Ureter (tissue), 1 donor: ENCODE measurements around the gene TNFRSF9. TPM values are rescaled to one million over a fixed set of nuclear protein-coding genes. Genes with fewer than 3 reads are reported as not detected.
A peak's percentile ranks its signal among the peaks of the same experiment; 100 is the strongest.
"Not testable (repeated sequence)": the region's sequence is repeated elsewhere in the genome, so short reads cannot be mapped to it uniquely, and the experiment has no call there.

Source experiments
- DNase-seq: peaks from one replicate; pipeline ENCODE4 v3.0.0-alpha.2; 2020; ENCODE audit warnings: low spot score
- total RNA-seq: library from RNA; stranded (reverse); gene quantifications from one replicate; pipeline ENCODE4 v1.2.4, GENCODE V29; 2023
- donor health status: DM: yes; HTN: yes; CAD: no.

TNFRSF9 gene
- total RNA-seq: 0.18 TPM

DNA sequence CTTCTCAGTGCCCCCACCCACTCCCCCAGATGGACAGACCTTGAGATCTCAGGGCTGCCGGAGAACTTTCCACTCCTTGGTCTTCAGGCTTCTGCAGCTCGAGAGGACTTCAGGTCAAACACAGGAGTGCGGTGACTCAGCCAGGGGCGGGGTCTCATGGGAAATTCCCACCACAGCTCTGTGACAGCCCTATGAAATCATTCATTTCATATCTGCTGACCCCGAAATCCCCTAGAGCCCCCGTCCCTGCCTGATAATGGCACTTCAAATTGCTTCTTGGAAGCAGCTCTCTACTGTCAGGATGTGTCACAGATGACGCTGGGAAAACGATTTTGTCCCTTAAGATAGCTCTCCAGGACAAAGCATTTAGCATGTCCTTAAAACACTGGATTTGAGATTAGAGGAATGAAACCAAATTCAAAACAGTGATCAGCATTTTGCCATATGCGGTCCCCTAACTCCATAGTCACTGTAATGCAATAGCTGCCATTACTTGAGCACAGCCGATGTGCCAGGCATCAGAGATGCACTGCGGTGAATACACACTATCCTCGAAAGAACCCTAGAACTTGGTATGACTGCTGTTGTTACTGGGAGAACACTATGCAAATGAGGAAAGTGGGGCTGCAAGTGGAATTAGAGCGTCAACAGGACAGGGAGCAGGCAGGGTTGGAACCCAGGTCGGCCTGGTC lies at the start of gene TNFRSF9:
TNFRSF9 (minus strand) TSS at position 95 of the 692 bp plus-strand sequence. CDS start 845 bp downstream, outside the sequence.
- no peak for DNase-seq

DNA sequence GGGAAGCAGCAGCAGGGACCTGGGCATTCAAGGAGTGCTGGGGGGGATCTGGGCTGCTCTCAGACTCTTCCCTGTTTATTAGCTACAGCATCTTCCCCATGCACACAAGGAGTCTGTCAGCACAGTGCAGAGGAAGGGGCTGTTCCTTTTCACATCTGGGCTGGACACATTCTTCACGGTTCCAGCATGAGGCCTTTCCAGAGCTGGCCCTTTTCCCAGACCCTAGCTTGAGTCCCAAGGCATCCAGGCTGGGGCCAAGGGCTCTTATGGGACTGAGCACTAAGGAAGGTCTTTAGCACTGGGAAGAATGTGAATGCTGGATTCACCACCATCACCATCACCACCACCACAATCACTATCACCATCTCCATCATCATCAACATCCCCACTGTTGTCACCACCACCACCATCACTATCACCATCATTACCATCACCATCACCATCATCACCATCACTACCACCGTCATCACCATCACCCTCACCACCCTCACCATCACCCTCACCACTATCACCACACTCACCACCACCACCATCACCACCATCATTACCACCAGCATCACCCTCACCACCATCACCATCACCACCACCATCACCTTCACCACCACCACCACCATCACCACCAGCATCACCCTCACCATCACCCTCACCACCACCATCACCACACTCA lies 49.3 kb upstream of the TNFRSF9 start:
- no peak for DNase-seq

DNA sequence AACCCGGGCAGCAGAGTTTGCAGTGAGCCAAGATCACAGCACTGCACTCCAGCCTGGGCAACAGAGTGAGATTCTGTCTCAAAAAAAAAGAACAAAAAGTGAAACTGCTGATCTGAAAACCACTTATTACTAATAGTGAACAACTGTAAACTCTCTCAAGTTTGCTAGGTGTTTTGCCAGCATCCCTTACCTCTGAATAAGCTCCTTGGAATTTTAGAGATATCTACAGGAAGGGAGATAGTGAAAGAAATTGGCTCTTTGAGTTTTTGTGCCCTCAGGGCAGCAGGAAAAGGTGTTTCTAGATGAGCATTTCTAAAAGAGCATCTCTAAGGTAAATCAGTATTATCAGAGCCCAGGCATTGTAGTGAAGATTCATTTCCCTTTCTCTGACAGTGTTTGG lies 47.9 kb upstream of the TNFRSF9 start:
- DNase-seq: no peak

DNA sequence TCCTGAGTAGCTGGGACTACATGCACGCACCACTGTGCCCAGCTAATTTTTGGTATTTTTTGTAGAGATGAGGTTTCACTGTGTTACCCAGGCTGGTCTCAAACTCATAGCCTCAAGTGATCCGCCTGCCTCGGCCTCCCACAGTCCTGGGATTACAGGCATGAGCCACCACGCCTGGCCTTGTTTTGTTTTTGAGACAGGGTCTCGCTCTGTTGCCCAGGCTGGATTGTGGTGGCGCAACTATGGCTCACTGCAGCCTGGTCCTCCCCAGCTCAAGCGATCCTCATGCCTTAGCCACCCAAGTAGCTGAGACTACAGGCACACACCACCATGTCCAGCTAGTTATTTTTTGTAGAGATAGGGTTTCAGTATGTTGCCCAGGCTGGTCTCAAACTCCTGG lies 46.9 kb upstream of the TNFRSF9 start:
- DNase-seq: no peak

DNA sequence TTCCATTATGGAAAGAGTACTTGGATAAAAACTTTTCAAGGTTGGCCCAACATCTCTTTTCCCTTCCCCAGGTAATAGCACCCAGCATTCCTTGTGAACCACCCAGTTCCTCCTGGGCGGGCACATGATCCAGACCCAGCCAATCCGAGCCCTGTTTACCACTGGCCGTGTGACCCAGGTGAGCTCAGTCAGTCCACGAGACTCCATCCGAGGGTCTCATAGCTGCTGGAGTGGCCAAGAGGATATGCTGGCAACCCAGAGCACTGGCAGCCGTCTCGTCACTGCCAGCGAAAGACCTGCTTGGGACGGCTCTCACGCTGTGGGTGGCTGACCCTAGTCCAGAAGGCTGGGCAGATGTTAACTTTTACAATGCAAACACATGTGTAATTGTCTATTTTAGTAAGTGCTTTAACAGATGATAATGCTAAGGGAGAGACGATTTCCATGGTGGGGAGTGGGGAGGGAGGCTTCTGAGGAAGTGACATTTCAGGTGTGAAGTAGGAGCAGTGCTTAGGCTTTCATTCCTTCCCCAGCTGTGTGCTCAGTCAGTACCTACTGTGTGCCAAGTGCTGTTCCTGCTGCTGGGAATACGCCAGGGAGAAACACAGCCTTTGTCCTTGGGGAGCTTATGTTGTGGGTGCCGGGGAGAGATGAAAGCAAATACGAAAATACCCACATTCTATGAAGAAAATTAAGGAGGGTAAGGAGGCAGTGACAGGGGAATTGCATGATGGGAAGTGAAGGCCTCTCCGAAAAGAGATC lies 45.4 kb upstream of the TNFRSF9 start:
- DNase-seq: no peak

DNA sequence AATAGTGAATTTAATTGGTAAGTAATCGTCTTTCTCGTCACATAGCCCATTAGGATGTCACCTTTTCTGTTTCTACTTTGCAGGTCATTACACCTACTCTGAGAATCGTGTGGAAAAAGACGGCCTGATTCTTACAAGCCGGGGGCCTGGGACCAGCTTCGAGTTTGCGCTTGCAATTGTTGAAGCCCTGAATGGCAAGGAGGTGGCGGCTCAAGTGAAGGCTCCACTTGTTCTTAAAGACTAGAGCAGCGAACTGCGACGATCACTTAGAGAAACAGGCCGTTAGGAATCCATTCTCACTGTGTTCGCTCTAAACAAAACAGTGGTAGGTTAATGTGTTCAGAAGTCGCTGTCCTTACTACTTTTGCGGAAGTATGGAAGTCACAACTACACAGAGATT lies 44.2 kb upstream of the TNFRSF9 start:
- DNase-seq: no peak

DNA sequence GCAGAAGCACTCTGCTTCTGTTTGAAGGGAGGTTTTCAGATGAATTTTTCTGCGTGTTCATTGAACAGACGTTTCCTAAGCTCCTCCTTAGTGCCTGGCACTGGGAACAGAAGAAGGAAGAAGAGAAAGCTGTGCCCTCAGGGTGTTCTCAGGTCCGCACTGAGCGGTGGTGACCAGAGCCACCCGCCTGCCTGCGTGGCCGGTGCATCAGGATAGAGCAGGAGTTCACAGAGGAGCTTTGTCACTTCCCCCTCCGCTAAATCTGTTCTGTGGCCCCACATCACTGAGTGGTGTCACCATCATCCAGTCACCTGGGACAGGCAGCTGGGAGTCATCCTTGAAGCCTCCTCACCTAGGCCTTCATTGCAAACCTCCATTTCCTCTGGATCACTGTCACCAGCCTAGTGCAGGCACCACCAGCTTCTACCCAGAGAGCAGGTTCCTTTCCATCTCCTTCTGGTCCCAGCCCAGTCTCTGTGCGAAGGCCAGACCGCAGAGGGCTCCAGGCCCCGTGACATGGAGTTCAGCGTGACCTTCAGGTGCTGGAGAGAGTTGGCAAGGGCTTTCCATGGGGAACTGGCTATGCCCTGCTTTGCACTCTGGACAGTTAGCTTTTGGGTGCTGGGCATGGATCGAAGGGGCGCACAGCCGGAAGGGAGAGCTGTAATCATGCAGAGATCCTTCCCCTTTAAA lies 42.6 kb upstream of the TNFRSF9 start:
- no peak for DNase-seq

DNA sequence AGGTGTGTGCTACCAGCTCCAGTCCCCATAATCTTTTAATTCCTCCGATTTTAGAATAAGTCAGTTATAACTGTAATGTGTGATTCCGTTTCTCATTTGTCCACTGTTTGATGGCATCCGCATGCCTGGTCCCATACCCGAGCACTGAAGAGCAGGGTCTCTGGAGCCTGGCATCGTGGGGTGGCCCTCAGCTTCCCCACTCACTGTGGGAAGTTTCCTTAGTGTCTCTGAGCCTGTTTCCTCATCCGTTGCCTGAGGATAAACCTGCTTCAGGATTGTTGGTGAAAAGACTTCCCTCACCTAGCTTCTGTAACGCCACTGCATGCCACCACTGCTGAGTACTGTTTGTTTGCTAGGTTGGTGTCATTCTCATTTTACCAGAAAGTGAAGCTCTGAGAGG lies 40.3 kb upstream of the TNFRSF9 start:
- DNase-seq: no peak

DNA sequence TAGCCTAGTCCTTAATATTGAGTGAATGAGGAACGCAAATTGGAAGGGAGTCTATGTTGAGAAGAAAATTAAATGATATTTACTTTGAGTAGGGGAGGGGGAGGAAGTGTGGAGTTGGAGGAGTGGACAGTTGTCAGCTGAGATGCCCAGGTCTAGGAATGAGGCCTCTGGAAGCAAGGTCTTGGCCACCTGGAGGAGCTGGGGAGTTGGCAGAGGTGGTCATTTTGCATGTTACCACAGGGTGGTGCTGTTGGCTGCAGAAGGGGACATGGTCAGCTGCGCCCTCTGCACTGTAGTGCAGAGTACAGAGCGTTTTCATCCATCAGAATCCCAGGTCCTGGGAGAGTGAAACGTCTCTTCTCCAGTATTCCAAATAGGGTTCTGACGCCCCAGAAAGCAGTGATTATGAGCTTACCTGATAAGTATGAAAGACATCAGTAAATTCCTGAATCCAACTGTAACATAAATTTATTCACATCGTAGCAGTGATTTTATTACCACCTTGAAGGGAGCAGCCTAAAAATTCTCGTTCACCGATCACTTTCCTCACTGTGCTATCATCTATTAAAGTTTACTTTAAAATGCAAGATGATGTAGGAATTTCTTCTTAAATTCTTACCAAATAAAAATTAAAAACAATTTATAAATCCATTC lies 34.7 kb upstream of the TNFRSF9 start:
- peak; percentile 71 for DNase-seq

DNA sequence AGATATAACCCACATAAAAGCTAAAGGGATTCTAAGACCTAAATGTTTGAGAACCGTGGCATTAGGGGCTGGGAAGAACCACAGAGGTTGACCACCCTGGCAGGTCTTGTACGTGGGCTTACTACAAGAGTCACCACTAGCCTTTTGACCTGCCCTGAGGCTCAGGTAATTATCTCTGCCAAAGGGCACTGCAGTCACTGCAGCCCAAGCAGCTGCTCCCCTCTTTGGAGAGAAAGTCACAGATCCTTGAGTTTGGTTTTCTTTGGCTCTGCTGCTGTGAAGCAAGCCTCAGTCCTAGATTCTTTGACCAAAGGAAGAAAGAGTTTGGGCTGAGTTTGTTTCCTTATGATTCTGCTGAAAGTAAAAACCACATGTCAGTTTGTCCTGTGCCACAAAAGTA lies 32.4 kb upstream of the TNFRSF9 start:
- no peak for DNase-seq

DNA sequence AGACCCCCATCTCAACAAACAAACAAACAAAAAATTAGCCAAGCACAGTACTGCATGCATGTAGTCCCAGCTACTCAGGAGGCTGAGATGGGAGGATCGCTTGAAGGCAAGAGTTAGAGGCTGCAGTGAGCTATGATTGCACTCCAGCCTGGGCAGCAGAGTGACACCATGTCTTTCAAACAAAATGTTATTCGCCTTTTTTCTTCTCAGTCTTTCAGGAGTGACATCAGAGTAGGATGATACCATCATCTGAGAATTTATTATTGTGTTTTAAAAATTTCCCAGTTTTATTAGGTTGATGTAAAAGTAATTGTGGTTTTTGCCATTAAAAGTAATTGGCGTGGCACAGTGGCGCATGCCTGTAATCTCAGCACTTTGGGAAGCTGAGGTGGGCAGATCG lies 31.6 kb upstream of the TNFRSF9 start:
- no peak for DNase-seq

DNA sequence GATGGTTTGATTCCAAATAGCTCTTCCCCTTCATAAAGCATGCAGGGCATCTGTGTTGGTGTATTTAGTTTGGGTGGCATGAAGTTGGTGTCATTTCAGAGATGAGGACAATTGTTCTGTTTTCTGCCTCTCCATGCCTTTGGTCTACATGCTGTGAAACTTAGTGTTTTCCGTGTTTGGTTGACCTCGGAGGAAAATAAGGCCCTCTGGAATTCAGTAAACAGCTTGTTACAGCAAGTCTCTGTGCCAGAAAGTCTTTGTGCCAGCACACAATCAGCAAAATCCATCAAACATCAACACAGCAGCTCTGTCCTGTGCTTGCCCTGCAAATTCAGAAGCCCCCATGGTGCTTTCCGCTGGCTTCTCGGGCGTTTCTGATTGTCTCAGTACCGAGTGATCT lies 30.4 kb upstream of the TNFRSF9 start:
- DNase-seq: no peak

DNA sequence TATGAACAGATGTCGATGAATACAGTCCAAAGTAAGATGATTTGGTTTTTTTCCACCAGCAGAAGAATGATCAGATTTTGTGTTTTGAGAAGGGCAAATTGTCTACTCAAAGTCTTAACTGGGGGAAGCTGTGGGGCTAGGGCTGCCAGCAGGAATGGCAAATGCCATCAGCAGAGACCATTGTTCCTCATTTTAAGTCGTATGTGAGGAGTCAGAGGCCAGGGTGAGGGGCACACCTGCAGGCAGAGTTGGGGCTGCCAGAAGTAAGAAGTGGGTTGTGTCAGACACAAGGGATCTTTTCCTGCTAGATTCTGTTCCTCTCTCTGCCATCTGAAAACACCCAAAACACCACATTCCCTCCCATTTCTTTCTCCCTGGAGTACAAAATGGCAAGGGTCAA lies 29.6 kb upstream of the TNFRSF9 start:
- DNase-seq: no peak

DNA sequence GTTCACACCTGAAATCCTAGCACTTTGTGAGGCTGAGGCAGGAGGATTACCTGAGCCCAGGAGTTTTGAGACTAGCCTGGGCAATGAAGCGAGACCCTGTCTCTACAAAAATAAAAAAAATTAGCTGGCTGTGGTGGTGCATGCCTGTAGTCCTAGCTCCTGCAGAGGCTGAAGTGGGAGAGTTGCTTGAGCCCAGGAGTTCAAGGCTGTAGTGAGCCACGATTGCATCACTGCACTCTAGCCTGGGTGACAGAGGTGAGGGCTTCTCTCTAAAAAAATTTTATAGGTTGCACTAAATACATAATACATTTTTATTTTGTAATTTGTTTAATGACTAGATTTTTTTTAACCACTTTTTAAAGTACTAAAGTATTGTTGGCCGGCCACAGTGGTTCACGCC lies 27.0 kb upstream of the TNFRSF9 start:
- DNase-seq: no peak

DNA sequence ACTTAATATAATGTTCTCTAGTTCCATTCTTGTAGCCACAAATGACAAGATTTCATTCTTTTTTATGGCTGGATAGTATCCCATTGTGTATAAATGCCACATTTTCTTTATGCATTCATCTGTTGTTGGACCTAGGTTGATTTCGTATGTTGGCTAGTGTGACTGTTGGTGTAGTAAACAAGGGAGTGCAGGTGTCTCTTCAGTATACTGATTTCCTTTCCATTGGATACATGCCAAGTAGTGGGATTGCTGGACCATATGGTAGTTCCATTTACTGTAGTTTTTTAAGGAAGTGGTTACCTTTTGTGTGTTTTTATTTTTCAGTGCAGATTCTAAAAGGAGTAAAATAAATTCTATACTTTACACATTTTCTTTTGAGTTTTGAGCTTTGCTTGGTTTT lies 26.6 kb upstream of the TNFRSF9 start:
- DNase-seq: no peak

DNA sequence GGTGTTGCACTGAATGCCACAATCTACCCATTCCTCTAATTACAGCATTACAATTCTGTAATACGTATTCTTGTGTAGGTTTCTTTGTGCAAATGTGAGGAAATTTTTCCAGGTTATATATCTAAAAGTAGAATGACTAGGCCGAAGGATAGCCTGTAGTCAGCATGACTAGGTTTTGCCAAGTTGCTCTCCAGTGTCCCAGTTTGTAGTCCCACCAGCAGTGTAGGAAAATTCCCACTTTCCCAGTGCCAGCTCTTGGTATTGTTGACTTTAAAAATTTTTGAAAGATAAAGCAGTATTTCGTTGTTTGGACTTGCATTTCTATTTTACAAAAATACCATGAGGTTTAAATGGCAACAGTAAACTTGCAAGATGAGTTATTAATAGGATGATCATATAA lies 23.8 kb upstream of the TNFRSF9 start:
- no peak for DNase-seq

DNA sequence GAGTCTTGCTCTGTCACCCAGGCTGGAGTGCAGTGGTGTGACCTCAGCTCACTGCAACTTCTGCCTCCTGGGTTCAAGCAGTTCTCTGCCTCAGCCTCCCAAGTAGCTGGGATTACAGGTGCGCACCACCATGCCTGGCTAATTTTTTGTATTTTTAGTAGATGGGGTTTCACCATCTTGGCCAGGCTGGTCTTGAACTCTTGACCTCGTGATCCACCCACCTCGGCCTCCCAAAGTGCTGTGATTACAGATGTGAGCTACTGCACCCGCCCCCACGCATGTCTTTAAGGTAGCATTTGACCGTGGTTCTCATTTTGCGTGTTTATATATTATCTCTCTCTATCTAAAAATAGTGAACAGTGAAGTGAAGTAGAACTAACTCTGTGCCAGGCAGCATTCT lies 23.2 kb upstream of the TNFRSF9 start:
- not testable (repeated sequence) for DNase-seq

DNA sequence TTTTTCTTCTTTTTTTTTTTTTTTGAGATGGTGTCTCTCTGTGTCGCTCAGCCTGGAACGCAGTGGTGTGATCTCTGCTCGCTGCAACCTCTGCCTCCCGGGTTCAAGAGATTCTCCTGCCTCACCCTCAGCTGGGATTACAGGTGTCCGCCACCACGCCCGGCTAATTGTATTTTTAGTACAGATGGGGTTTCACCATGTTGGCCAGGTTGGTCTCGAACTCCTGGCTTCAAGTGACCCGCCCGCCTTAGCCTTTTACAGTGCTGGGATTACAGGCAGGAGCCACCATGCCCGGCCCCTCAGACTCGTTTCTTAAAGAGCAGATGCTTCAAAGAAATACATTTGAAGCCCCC lies 22.7 kb upstream of the TNFRSF9 start:
- not testable (repeated sequence) for DNase-seq

DNA sequence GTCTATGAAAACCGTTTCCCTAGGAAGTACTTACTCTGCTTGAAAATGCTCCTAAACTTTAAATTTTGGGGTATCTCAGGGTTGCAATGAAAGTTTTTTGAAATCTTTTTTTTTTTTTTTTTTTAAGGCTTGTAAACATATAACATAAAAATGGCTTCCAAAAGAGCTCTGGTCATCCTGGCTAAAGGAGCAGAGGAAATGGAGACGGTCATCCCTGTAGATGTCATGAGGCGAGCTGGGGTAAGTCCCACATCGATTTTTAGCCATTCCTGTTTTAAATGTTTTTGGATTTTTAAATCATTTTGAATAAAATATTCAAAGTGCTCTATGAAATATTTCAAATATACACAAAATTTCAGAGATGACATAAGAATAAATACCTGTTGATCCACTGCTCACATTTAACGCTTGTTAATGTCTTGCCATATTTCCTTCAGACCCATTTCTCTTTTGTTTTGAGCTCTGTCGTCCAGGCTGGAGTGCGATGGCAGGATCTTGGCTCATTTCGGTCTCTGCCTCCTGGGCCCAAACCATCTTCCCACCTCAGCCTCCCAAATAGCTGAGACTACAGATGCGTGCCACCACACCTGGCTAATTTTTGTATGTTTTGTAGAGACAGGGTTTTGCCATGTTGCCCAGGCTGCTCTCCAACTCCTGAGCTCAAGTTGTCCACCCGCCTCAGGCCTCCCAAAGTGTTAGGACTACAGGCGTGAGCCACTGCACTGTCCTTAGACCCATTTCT lies 22.2 kb upstream of the TNFRSF9 start:
- no peak for DNase-seq

DNA sequence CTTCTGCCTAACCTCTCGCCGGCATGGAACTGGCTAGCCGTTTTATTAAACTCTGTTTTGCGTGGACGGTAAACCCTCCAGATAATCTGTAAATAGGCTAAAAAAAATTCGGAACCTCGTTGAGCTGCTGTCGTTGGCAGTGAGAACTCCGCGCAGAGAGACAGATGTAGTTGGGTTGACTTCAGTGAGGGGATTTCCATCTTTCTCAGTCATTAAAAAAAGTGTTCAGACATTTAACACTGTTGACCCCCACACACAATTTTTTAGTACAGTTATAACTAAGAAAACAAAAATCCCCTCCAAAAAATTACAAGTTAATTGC lies 21.3 kb upstream of the TNFRSF9 start:
- no peak for DNase-seq
